SU-DHL-6 (cell line): Measurements from ENCODE around the gene MMP20.

Experiments used
- H2AFZ ChIP-seq: fragments of 200-600 bp; sonication (generic); 2 replicates; pipeline ENCODE4 v1.6.1; 2014; ENCODE audit warnings: low read depth, mild to moderate bottlenecking, moderate library complexity, mixed read lengths, antibody characterized with exemption, low read length; ENCODE audit not compliant: severe bottlenecking
- H3F3A ChIP-seq: fragments of 200-600 bp; shearing (Covaris generic); 2 replicates; pipeline ENCODE4 v1.6.0; 2016; ENCODE audit warnings: antibody characterized with exemption, mild to moderate bottlenecking; ENCODE audit not compliant: insufficient read depth
- H3K27ac ChIP-seq: fragments of 200-600 bp; sonication (generic); 2 replicates; pipeline ENCODE4 v1.5.1; 2016; ENCODE audit warnings: low read depth, mild to moderate bottlenecking, low read length, moderate library complexity, mixed read lengths
- H3K27me3 ChIP-seq: fragments of 200-600 bp; sonication (generic), shearing (Covaris generic); 2 replicates; pipeline ENCODE4 v1.6.0; 2014; ENCODE audit warnings: mild to moderate bottlenecking, low read length
- H3K36me3 ChIP-seq: fragments of 200-600 bp; sonication (generic); 2 replicates; pipeline ENCODE4 v1.6.1; 2014; ENCODE audit warnings: mild to moderate bottlenecking, low read length, mixed read lengths
- H3K4me2 ChIP-seq: fragments of 300-600, 200-600 bp; shearing (Covaris generic), sonication (generic); 2 replicates; pipeline ENCODE4 v1.6.0; 2014; ENCODE audit warnings: low read length, low read depth, mild to moderate bottlenecking; ENCODE audit not compliant: poor library complexity, severe bottlenecking
- H3K4me3 ChIP-seq: fragments of 200-600 bp; sonication (generic); 2 replicates; pipeline ENCODE4 v1.5.1; 2014; ENCODE audit warnings: antibody characterized with exemption, low read length, mild to moderate bottlenecking, mixed read lengths; ENCODE audit not compliant: insufficient read depth, poor library complexity, severe bottlenecking
- H3K79me2 ChIP-seq: fragments of 200-600 bp; sonication (generic); 2 replicates; pipeline ENCODE4 v1.6.1; 2014; ENCODE audit warnings: mild to moderate bottlenecking, low read length, moderate library complexity; ENCODE audit not compliant: insufficient read depth
- H3K9ac ChIP-seq: fragments of 200-600 bp; sonication (generic); 2 replicates; pipeline ENCODE4 v1.7.0; 2014; ENCODE audit warnings: mild to moderate bottlenecking, low read length
- H3K9me2 ChIP-seq: fragments of 200-600 bp; sonication (generic); replicated peaks from 2 replicates; pipeline ENCODE4 v1.6.1; 2014; ENCODE audit warnings: low read length; ENCODE audit not compliant: insufficient read depth
- H3K9me3 ChIP-seq: fragments of 200-600 bp; sonication (generic); 2 replicates; pipeline ENCODE4 v1.6.1; 2014; ENCODE audit warnings: low read length, mixed read lengths; ENCODE audit not compliant: insufficient read depth
- H4K20me1 ChIP-seq: fragments of 200-600 bp; sonication (generic); 2 replicates; pipeline ENCODE4 v1.6.1; 2014; ENCODE audit warnings: low read depth, mild to moderate bottlenecking, antibody characterized with exemption, low read length, moderate library complexity, mixed read lengths
- EZH2phosphoT487 ChIP-seq: fragments of 200-600 bp; sonication (generic), shearing (Covaris generic); conservative IDR thresholded peaks from 2 replicates; pipeline ENCODE4 v1.6.1; 2018; ENCODE audit warnings: mild to moderate bottlenecking, antibody characterized with exemption, low read length, moderate library complexity, mixed read lengths
- TF ChIP-seq, protein P1 (sequence below): fragments of 200-600 bp; sonication (generic); IDR thresholded peaks from one replicate; pipeline ENCODE4 v1.5.1; 2017; ENCODE audit warnings: antibody characterized with exemption, mild to moderate bottlenecking, low read length, moderate library complexity; ENCODE audit not compliant: insufficient read depth, poor library complexity, severe bottlenecking

The MMP20 gene

DNA sequence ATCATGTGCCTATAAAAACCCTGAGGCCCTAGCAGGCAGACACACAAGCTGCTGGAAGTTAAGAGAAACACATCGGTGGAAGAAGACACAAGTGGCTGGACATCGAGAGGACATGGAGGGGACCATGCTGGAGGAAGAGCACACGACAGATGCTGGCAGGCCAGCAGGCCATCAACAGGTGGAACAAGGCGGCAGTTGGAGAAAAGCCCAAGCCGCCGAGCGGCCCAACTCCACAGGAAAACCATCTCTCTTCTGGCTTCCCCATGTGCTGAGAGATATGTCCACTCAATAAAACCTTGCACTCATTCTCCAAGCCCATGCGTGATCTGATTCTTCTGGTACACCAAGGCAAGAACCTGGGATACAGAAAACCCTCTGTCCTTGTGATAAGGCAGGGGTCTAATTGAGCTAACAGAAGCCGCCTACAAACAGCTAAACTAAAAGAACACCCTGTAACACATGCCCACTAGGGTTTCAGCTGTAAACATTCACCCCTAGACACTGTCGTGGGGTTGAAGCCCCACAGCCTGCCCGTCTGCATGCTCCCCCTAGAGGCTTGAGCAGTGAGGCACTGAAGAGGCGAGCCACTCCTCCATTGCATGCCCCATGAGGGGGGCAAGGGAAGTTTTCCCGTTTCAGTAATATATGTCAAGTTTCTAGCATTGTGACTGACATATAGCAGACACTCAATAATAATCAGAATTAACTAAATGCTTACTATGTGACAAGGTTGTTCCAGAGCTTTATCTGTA is 39.0 kb upstream of the MMP20 start:
- no peaks in the 10 kb centered on the region for H3K9me2 ChIP-seq
- no peak overlapping the region for H3K27ac ChIP-seq
- no peaks in the 10 kb centered on the region for H3K9me3 ChIP-seq
- no peaks in the 10 kb centered on the region for H4K20me1 ChIP-seq
- no peak overlapping the region for H3K9ac ChIP-seq
- H2AFZ ChIP-seq = no peak overlapping the region
- no peak overlapping the region for H3K4me2 ChIP-seq
- H3F3A ChIP-seq = peaks cover 2% of the 10 kb centered on the region; the same call in 1 of the 2 replicates
- TF ChIP-seq, protein P1, sequence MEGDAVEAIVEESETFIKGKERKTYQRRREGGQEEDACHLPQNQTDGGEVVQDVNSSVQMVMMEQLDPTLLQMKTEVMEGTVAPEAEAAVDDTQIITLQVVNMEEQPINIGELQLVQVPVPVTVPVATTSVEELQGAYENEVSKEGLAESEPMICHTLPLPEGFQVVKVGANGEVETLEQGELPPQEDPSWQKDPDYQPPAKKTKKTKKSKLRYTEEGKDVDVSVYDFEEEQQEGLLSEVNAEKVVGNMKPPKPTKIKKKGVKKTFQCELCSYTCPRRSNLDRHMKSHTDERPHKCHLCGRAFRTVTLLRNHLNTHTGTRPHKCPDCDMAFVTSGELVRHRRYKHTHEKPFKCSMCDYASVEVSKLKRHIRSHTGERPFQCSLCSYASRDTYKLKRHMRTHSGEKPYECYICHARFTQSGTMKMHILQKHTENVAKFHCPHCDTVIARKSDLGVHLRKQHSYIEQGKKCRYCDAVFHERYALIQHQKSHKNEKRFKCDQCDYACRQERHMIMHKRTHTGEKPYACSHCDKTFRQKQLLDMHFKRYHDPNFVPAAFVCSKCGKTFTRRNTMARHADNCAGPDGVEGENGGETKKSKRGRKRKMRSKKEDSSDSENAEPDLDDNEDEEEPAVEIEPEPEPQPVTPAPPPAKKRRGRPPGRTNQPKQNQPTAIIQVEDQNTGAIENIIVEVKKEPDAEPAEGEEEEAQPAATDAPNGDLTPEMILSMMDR = peak; percentile 50
- TF ChIP-seq EZH2phosphoT487 = no peak
- no peaks in the 10 kb centered on the region for H3K36me3 ChIP-seq
- H3K79me2 ChIP-seq = no peaks in the 10 kb centered on the region
- no peaks in the 10 kb centered on the region for H3K27me3 ChIP-seq
- H3K4me3 ChIP-seq = no peak overlapping the region

DNA sequence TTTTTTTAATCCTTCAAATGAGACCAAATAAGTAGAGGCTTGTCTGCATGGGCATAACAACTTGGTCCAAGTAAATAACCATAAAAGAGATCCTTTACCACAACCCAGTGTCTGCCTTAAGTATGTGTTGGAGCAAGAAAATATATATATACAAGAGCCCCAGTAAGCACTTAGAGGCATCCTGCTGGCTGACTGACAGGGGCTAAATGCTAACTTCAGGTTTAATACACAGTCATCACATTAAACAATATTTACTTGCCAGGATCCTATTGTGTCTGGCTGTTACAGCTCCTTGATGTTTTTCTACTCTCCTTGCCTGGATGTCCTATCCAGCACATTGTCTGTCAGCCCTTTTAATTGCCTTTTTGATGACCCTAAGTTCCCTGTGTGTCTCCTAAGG is 37.5 kb upstream of the MMP20 start:
- Histone ChIP-seq H3K79me2 (no peaks in the 10 kb centered on the region), H3K9ac (no peak overlapping the region), H3K9me2 (no peaks in the 10 kb centered on the region), H3K36me3 (no peaks in the 10 kb centered on the region), H3K4me3 (no peak overlapping the region), H4K20me1 (no peaks in the 10 kb centered on the region), H3K27ac (no peak overlapping the region), H3K9me3 (no peaks in the 10 kb centered on the region), H3K27me3 (no peaks in the 10 kb centered on the region), H2AFZ (no peak overlapping the region), H3F3A (no peaks in the 10 kb centered on the region), H3K4me2 (no peak overlapping the region)
- TF ChIP-seq EZH2phosphoT487 = no peak

DNA sequence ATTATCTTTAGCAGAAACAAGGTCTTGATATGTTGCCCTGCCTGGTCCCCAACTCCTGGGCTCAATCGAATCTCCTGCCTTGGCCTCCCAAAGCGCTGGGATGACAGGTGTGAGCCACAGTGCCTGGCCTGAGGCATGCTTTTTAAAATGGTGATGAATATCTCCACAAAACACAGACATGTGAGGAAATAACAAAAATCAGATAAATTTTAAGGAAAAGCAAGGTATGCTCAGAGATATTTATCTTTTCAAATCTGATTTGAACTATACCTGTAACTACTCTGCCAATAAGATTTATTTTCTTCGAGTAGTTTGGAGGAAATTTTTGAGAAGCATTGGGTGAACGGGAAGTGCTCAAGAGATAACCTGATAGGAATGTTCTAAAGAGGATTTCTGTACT is 35.9 kb upstream of the MMP20 start:
- H3K36me3 ChIP-seq = no peaks in the 10 kb centered on the region
- H3K27me3 ChIP-seq = no peaks in the 10 kb centered on the region
- TF ChIP-seq, protein P1 = no peak
- TF ChIP-seq EZH2phosphoT487 = no peak
- H3K79me2 ChIP-seq = no peaks in the 10 kb centered on the region
- no peaks in the 10 kb centered on the region for H4K20me1 ChIP-seq
- no peak overlapping the region for H2AFZ ChIP-seq
- H3K4me3 ChIP-seq = no peak overlapping the region
- no peaks in the 10 kb centered on the region for H3K9me2 ChIP-seq
- H3K27ac ChIP-seq = no peak overlapping the region
- H3K9me3 ChIP-seq = no peaks in the 10 kb centered on the region
- no peak overlapping the region for H3K4me2 ChIP-seq
- no peak overlapping the region for H3K9ac ChIP-seq
- no peaks in the 10 kb centered on the region for H3F3A ChIP-seq

DNA sequence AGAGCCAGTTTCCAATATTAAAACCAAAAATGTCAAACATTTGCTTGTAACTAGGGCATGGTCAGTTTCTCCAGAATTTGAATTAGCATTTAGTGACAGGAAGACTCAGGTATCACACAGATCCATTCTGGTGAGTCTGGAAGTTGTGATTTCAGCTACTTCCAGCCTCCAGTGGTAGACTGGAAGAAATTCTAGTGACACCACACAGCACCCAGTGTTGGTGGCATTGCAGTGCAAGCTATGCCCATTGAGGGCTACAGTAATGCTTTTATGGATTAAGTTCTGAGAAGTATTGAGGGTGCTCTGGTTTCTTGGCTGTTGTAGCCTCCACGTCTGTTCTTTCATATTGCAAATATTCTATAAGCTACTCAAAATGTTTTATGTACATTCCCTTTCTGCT is 31.4 kb upstream of the MMP20 start:
- H3K9me2 ChIP-seq = no peaks in the 10 kb centered on the region

More for the DNA sequence above, 31.4 kb upstream of the MMP20 start:
- Histone ChIP-seq H2AFZ (no peak overlapping the region), H3K4me3 (no peak overlapping the region), H3K9ac (no peak overlapping the region), H4K20me1 (no peaks in the 10 kb centered on the region), H3K9me3 (no peaks in the 10 kb centered on the region), H3K79me2 (no peaks in the 10 kb centered on the region), H3K4me2 (no peak overlapping the region), H3K27me3 (no peaks in the 10 kb centered on the region), H3F3A (no peaks in the 10 kb centered on the region), H3K36me3 (no peaks in the 10 kb centered on the region), H3K27ac (no peak overlapping the region)
- TF ChIP-seq EZH2phosphoT487 = no peak
- TF ChIP-seq, protein P1 = no peak
